Panc1 (cell line): ENCODE measurements around the gene TM9SF3. TPM values are rescaled to one million over a fixed set of nuclear protein-coding genes. Genes with fewer than 3 reads are reported as not detected.
"Not testable (repeated sequence)": the region's sequence is repeated elsewhere in the genome, so short reads cannot be mapped to it uniquely, and the experiment has no call there.

ENCODE experiments used
- ATAC-seq: fragments of 200-7000 bp; cut with Tn5 transposase; 2 replicates; pipeline ENCODE4 v1.9.1; 2020; ENCODE audit warnings: mild to moderate bottlenecking, moderate library complexity
- BruUV-seq: library from RNA; stranded (reverse); fragments of 400-500 nt; replicated peaks from 2 replicates; lab custom pipeline; 2021; lab: Mats Ljungman, UMichigan
- CTCF ChIA-PET: fragments of 300-600 bp; sonication (Branson Sonifier 250); formaldehyde crosslinking; loops from one replicate; lab custom pipeline; 2022; ENCODE audit warnings: antibody characterized with exemption; lab: Charles Lee
- POLR2A ChIA-PET: fragments of 300-600 bp; sonication (Branson Sonifier 250); formaldehyde crosslinking; loops from one replicate; lab custom pipeline; 2022; ENCODE audit warnings: antibody characterized with exemption; lab: Charles Lee
- DNase-seq: peaks from one replicate; pipeline ENCODE4 v3.0.0-alpha.2; 2010; ENCODE audit warnings: low read depth, low spot score
- H3K27ac ChIP-seq: 2 replicates; pipeline ENCODE4 v1.5.1; 2011; ENCODE audit warnings: mild to moderate bottlenecking, low read length, inconsistent platforms
- H3K27me3 ChIP-seq: fragments of 200-500 bp; sonication (Bioruptor generic); 2 replicates; pipeline ENCODE4 v1.6.0; 2014; ENCODE audit warnings: low read length, inconsistent platforms; ENCODE audit not compliant: control insufficient read depth, insufficient read depth
- H3K36me3 ChIP-seq: fragments of 200-500 bp; sonication (Bioruptor generic); 2 replicates; pipeline ENCODE4 v1.5.1; 2014; ENCODE audit warnings: inconsistent platforms, mild to moderate bottlenecking, low read length, moderate library complexity; ENCODE audit not compliant: control insufficient read depth, insufficient read depth
- H3K4me1 ChIP-seq: 2 replicates; pipeline ENCODE4 v1.5.1; 2011; ENCODE audit warnings: inconsistent platforms, mild to moderate bottlenecking, low read length, moderate library complexity; ENCODE audit not compliant: control insufficient read depth, insufficient read depth
- H3K4me3 ChIP-seq, 2 experiments: 2 replicates each; pipeline ENCODE4 v1.5.1; 2011 to 2012; ENCODE audit warnings: low read depth in 2 of 2, low read length in 2 of 2, mild to moderate bottlenecking in 2 of 2, inconsistent platforms in 1 of 2, moderate library complexity in 1 of 2
- H3K9me3 ChIP-seq: fragments of 200-500 bp; sonication (Bioruptor generic); 2 replicates; pipeline ENCODE4 v1.5.1; 2014; ENCODE audit warnings: low read depth, mild to moderate bottlenecking, inconsistent platforms, low read length, moderate library complexity; ENCODE audit not compliant: control insufficient read depth, insufficient read depth
- CTCF ChIP-seq: fragments of 450-650 bp; IDR thresholded peaks from 2 replicates; pipeline ENCODE4 v1.5.1; 2017; ENCODE audit warnings: mild to moderate bottlenecking
- POLR2AphosphoS5 ChIP-seq: IDR thresholded peaks from 2 replicates; pipeline ENCODE4 v1.6.1; 2012; ENCODE audit warnings: mild to moderate bottlenecking, low read depth, low read length, moderate library complexity
- REST ChIP-seq, 2 experiments: IDR thresholded peaks; 2 replicates each; pipeline ENCODE4 v1.6.1; 2011 to 2012; ENCODE audit warnings: low read depth in 2 of 2, control low read depth in 1 of 2, low read length in 1 of 2, mild to moderate bottlenecking in 1 of 2, moderate library complexity in 1 of 2; ENCODE audit not compliant: insufficient read depth in 1 of 2
- SIN3A ChIP-seq: IDR thresholded peaks from 2 replicates; pipeline ENCODE4 v1.6.1; 2012; ENCODE audit warnings: low read depth, mild to moderate bottlenecking, low read length, moderate library complexity, borderline replicate concordance; ENCODE audit not compliant: insufficient read depth
- TCF7L2 ChIP-seq: IDR thresholded peaks from 2 replicates; pipeline ENCODE4 v1.6.1; 2011; ENCODE audit warnings: mild to moderate bottlenecking, low read depth, low read length, inconsistent platforms
- in situ Hi-C: cut with HindIII; loops from 2 replicates; pipeline ENCODE4 v1.10.0; 2016; ENCODE audit warnings: low sequenced_read_pairs, low pct_unique_long_range_greater_than_20kb
- intact Hi-C: fragments of 100-400 bp; cut with micrococcal nuclease; formaldehyde crosslinking; loops from one replicate; pipeline ENCODE4 v1.10.0; 2022; ENCODE audit not compliant: unreplicated experiment
- total RNA-seq: library from RNA; stranded (reverse); gene quantifications from one replicate; pipeline ENCODE4 v1.2.1, GENCODE V29; 2021; ENCODE audit not compliant: unreplicated experiment

The TM9SF3 gene
- total RNA-seq, 1 experiment from 2014 or later, result 179 TPM

GRCh38 chr10:96548589-96548988, 38.2 kb downstream of the TM9SF3 start:
- H3K27me3 ChIP-seq, result no peaks in the 10 kb centered on the region
- in situ Hi-C loops, result no loop called here
- intact Hi-C loops, result no loop called here
- CTCF ChIA-PET, result no interaction called here
- no peaks in the 10 kb centered on the region for H3K9me3 ChIP-seq
- no peaks in the 10 kb centered on the region for H3K4me1 ChIP-seq
- no peak overlapping the region for H3K27ac ChIP-seq
- no peak for ATAC-seq
- DNase-seq, result no peak
- no TSS peak for BruUV-seq
- H3K36me3 ChIP-seq, result peaks cover 64% of the 10 kb centered on the region
- POLR2A ChIA-PET, result no interaction called here
- H3K4me3 ChIP-seq, result no peak overlapping the region
- no peak for TF ChIP-seq TCF7L2

GRCh38 chr10:96545558-96545957, 41.3 kb downstream of the TM9SF3 start:
- H3K4me1 ChIP-seq, DNase-seq, H3K27me3 ChIP-seq, H3K27ac ChIP-seq, H3K4me3 ChIP-seq, CTCF ChIA-PET, POLR2A ChIA-PET, BruUV-seq, ATAC-seq, in situ Hi-C loops, intact Hi-C loops, H3K9me3 ChIP-seq: not testable (repeated sequence)
- peaks cover 43% of the 10 kb centered on the region for H3K36me3 ChIP-seq

GRCh38 chr10:96541921-96542320, 44.9 kb downstream of the TM9SF3 start:
- no TSS peak for BruUV-seq
- ATAC-seq (no peak), DNase-seq (no peak)
- Histone ChIP-seq H3K27me3 (no peaks in the 10 kb centered on the region), H3K4me3 (no peak overlapping the region), H3K4me1 (no peaks in the 10 kb centered on the region), H3K27ac (no peak overlapping the region), H3K9me3 (no peaks in the 10 kb centered on the region), H3K36me3 (peaks cover 19% of the 10 kb centered on the region)
- intact Hi-C loops, result no loop called here
- POLR2A ChIA-PET, result no interaction called here
- in situ Hi-C loops, result no loop called here
- TF ChIP-seq CTCF (no peak), SIN3A (no peak), REST (IDR thresholded peaks at IDR 0.05; ENCODE audit: insufficient read depth in 1 of 2, low read depth in 2 of 2, low read length in 1 of 2) (no peak), POLR2AphosphoS5 (no peak), TCF7L2 (no peak)
- CTCF ChIA-PET, result no interaction called here
